DLD1 (cell line): ENCODE results near the gene SLC35A1.
"Not testable (repeated sequence)": the region's sequence is repeated elsewhere in the genome, so short reads cannot be mapped to it uniquely, and the experiment has no call there.

Experiments
- in situ Hi-C: cut with HindIII; loops from 2 replicates; pipeline ENCODE4 v1.10.0; 2017; ENCODE audit warnings: low sequenced_read_pairs

The SLC35A1 gene, protein sequence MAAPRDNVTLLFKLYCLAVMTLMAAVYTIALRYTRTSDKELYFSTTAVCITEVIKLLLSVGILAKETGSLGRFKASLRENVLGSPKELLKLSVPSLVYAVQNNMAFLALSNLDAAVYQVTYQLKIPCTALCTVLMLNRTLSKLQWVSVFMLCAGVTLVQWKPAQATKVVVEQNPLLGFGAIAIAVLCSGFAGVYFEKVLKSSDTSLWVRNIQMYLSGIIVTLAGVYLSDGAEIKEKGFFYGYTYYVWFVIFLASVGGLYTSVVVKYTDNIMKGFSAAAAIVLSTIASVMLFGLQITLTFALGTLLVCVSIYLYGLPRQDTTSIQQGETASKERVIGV

GRCh38 chr6:87472525-87473418 is at the start of gene SLC35A1:
Gene SLC35A1 (plus strand): TSS chr6:87472974. CDS start chr6:87473004, 30 bp downstream.
- in situ Hi-C loops = no loop called here

DNA sequence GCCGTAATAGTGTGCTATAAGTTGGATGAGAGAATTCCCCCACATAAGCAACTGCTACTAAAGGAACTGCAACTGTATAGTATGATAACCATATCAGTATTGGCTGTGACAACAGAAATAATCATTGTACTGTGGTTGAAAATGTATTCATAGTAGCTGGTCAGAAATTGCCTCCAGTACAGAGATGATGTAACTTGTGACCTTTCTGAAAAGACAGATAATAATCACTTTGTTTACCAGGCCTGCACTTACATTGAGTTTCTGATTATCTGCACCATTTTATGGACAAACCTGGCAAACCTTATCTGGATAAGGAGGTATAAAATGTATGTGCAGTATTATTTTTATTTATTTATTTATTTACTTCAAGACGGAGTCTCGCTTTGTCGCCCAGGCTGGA is 46.0 kb upstream of the SLC35A1 start:
- in situ Hi-C loops = no loop called here

GRCh38 chr6:87430499-87430898 is 42.3 kb upstream of the SLC35A1 start:
- in situ Hi-C loops = no loop called here

DNA sequence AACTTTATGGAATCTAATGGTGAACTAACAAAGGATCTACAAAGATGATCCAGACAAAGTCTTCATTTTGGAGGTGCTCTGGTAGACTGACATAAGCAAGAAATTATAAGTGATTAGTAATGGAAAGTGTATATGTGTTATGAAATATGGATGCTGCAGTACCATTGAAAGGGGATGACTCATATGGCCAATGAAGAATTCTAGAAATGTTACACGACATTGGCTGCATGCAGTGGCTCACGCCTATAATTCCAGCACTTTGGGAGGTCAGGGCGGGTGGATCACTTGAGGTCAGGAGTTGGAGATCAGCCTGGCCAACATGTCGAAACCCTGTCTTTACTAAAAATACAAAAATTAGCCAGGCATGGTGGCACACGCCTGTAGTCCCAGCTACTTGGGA is 41.5 kb upstream of the SLC35A1 start:
- in situ Hi-C loops = no loop called here

GRCh38 chr6:87436435-87436834 is 36.3 kb upstream of the SLC35A1 start:
- in situ Hi-C loops = no loop called here

- in situ Hi-C loops = no loop called here
Observed at GRCh38 chr6:87441711-87442110, 31.1 kb upstream of the SLC35A1 start.

DNA sequence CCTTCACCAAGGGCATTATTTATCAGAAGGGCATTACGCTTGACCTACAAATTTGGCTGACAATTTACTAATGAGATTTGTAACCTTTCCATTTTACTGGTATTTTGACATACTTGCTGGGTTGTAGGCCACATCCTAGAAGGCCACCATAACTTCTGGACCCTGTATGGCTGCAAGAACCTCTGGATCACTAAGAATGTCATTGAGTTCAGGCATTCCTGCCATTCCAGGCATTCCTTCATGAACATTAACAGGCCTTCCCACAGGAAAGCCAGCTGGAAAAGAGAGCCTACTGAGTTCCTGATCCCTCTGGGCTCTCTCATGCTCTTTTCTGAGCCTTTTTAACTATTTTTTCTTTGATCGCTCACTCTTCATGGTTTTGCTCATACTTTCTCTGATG is 28.4 kb upstream of the SLC35A1 start:
- in situ Hi-C loops = no loop called here

DNA sequence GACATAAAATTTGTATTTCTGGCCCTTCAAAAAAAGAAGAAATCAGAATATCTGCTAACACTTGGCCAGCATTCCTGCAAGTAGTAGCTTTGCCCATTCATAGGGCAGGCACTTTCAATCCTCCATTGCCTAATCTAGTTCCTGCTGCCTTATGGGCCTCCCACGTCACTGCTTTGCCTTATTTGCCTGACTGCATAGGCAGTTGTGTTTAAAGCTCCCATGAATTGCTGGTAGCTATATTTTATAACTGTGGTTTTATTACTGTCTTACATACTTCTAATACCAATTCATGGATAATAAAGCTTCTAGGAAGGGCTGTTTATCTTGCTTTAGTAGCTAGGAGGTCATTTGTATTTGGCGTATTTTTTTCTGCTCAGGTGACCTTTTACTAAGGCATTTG is 7.7 kb upstream of the SLC35A1 start:
- in situ Hi-C loops = no loop called here

GRCh38 chr6:87473419-87473903 is 687 bp downstream of the SLC35A1 start:
- in situ Hi-C loops = no loop called here

- in situ Hi-C loops = no loop called here
Observed at GRCh38 chr6:87481931-87482330, 9.2 kb downstream of the SLC35A1 start.

DNA sequence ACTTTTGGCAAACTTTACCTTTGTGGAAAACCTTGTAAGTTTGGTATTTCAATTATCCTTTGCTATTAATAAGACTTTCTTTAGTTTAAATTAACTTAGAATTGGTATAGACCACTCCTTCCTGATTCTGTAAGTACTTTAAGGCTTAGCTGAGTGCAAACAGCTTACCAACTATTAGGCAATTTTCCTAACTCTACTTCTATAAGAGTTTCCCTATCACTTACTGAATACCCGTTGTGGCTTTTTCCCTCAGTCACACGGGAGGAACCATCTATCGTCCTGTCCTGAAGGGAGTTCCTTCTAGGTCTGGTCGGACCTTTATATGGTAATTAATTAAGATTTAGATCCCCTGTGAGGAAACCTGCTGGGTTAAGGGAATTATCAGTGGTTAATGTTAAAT is 9.6 kb downstream of the SLC35A1 start:
- in situ Hi-C loops = no loop called here

DNA sequence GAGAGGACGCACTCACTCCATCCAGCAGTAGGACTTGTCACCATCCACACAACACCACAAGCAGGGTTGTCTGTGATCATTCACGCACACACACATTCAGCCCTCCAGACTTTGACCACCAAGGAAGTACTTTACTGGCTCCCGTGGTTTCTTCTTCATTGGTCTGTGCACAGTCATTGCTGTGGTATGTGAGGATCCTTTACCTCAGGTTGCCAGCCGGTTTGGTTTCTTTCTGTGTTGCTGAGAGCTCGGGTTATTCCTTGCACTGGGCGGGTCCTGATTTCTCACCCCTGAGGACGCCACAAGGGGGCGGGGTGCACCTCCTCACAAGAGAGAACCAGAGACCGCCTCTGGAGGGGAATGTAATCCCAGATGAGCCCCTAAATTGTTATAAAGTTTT is 11.2 kb downstream of the SLC35A1 start:
- in situ Hi-C loops = no loop called here

GRCh38 chr6:87484491-87484890 is 11.7 kb downstream of the SLC35A1 start:
- in situ Hi-C loops = no loop called here

DNA sequence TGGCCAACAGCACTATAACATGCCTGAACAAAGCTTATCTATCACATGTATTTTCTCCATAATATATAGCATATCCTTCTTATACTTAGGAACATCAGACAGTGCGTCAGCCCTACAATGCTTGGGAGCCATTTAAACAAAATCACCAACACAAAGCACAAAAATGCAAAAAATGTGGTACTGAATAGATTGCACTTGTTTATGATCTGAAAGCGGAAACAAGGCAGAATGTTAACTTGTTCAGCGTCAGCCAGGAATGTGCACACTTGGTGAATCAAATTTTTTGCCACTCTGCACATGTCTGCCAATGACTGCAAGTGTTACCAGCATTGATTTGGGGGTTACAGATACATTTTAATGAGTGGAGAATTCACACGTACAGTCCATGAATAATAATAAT is 14.8 kb downstream of the SLC35A1 start:
- in situ Hi-C loops = no loop called here

DNA sequence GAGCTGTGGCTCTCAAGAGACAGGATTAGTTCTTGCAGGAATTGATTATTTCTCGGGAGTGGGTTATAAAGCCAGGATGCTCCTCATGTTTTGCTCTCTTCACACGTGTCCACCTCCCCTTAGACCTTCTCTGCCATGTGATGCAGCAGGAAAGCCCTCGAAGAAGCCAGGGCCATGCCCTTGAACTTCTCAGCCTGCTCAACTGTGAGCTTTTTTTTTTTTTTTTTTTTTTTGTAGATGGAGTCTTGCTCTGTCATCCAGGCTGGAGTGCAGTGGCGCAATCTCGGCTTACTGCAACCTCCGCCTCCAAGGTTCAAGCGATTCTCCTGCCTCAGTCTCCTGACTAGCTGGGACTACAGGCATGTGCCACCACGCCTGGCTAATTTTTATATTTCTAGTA is 16.6 kb downstream of the SLC35A1 start:
- in situ Hi-C loops = not testable (repeated sequence)

GRCh38 chr6:87494761-87495422 is 22.1 kb downstream of the SLC35A1 start:
- in situ Hi-C loops = no loop called here

GRCh38 chr6:87498048-87498447 is 25.3 kb downstream of the SLC35A1 start:
- in situ Hi-C loops = no loop called here

DNA sequence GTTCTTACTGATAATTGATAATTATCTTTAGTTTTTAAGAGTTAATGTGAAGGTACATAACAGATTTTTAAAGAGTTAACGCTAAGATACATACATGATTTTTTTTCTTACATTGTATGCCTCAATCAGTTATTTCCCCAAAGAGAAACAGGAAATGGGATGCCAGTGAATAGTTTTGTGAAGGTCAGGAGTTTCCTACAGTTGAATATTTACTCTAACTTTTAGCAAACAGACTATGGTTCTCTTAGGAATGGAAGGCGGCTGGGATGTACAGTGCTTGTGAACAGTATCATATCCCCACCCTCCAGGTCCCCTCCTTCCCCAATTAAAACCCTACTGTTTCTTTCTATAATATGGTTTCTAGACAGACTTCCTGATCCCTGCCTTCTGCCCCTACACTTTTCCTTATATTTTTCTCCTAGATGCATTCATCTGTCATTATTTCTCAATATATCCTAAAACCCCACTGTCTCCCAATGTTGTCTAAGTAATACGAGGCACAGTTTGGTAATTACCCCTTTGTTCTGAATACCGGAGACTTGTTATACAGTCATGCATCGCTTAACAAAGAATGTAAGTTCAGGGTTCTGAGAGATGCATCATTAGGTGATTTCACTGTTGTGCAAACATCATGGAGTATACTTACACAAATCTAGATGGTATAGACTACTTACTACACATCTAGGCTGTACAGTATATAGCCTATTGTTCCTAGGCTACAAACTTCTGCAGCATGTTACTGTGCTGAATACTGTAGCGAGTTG is 29.2 kb downstream of the SLC35A1 start:
- in situ Hi-C loops = no loop called here

- in situ Hi-C loops = no loop called here
Observed at GRCh38 chr6:87504441-87504840, 31.7 kb downstream of the SLC35A1 start.

GRCh38 chr6:87514831-87515230 is 42.1 kb downstream of the SLC35A1 start:
- in situ Hi-C loops = no loop called here

GRCh38 chr6:87518453-87518852 is 45.7 kb downstream of the SLC35A1 start:
- in situ Hi-C loops = no loop called here
